ENCODE measurements around the gene KCNH1. TPM values are rescaled to one million over a fixed set of nuclear protein-coding genes. Genes with fewer than 3 reads are reported as not detected.
"Not testable (repeated sequence)": the region's sequence is repeated elsewhere in the genome, so short reads cannot be mapped to it uniquely, and the experiment has no call there.

Gene KCNH1
- total RNA-seq, 1 experiment from 2014 or later: not detected

DNA sequence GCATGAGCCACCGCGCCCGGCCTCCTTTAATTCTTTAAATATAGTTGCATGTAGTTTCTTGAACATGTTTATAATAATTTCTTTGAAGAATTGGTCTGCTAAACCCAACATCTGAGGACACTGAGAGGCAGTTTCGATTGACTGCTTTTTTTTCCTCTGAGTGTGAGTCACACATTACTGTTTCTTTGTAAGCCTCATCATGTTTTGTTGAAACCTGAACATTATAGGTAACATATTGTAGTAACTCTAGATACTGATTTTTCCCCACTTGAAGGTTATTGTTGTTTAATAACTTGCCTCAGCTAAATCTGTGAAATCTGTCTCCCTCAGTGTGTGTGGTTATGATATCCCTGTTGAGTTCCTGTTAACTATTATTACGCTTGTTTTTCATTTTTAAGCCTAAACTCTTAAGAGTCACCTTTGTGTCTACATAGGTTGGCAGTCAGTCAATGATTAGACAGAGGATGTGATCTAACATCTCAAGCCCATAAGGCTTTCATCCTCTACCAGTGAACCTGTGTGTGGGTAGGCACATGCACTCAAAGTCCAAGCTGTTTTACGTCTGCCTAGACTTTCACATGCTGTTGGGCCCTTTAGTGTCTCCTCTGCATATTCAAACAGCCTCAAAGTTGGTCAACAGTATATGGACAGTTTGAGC lies 155.5 kb downstream of the KCNH1 start:
- no peaks in the 10 kb centered on the region for H3K27me3 ChIP-seq (replicated peaks; ENCODE audit: control insufficient read depth, insufficient read depth, low read length)
- H3K27ac Mint-ChIP-seq (ENCODE audit: unreplicated experiment): no peak overlapping the region
- no peak overlapping the region for H3K4me3 ChIP-seq (ENCODE audit: low read depth, low read length)
- no peaks in the 10 kb centered on the region for H3K9me3 Mint-ChIP-seq (ENCODE audit: unreplicated experiment)
- no peaks in the 10 kb centered on the region for H3K4me1 Mint-ChIP-seq (ENCODE audit: low read depth, unreplicated experiment)
- ChIA-PET CTCF (no interaction called here), POLR2A (no interaction called here)
- H3K4me1 ChIP-seq: no peaks in the 10 kb centered on the region
- no peak for DNase-seq
- no peaks in the 10 kb centered on the region for H3K9me3 ChIP-seq
- intact Hi-C loops (cut with micrococcal nuclease; ENCODE audit: unreplicated experiment): no loop called here
- no peak overlapping the region for H3K4me3 Mint-ChIP-seq (ENCODE audit: unreplicated experiment)
- H3K36me3 Mint-ChIP-seq (ENCODE audit: insufficient read depth, unreplicated experiment): no peaks in the 10 kb centered on the region
- TF ChIP-seq CTCF (IDR thresholded peaks at IDR 0.05; ENCODE audit: insufficient read depth in 1 of 2, low read depth in 1 of 2, low read length in 1 of 2, severe bottlenecking in 1 of 2, unreplicated experiment in 1 of 2): no peak
- BruUV-seq (replicated peaks): no TSS peak
- H3K27me3 Mint-ChIP-seq (ENCODE audit: insufficient read depth, unreplicated experiment): peaks cover 2% of the 10 kb centered on the region
- no peaks in the 10 kb centered on the region for H3K36me3 ChIP-seq (ENCODE audit: control insufficient read depth, insufficient read depth, low read length)

- Mint-ChIP-seq H3K4me3 (ENCODE audit: unreplicated experiment) (no peak overlapping the region), H3K4me1 (ENCODE audit: low read depth, unreplicated experiment) (no peaks in the 10 kb centered on the region), H3K27ac (ENCODE audit: unreplicated experiment) (no peak overlapping the region), H3K9me3 (ENCODE audit: unreplicated experiment) (no peaks in the 10 kb centered on the region), H3K36me3 (ENCODE audit: insufficient read depth, unreplicated experiment) (no peaks in the 10 kb centered on the region), H3K27me3 (ENCODE audit: insufficient read depth, unreplicated experiment) (peaks cover 17% of the 10 kb centered on the region)
- no peak for DNase-seq
- intact Hi-C loops (cut with micrococcal nuclease; ENCODE audit: unreplicated experiment): loop anchor here (10.0 kb wide), 1 partner anchor 184 kb away; the partner anchor contains the start of gene KCNH1
- Histone ChIP-seq H3K27me3 (replicated peaks; ENCODE audit: control insufficient read depth, insufficient read depth, low read length) (no peaks in the 10 kb centered on the region), H3K9me3 (no peaks in the 10 kb centered on the region), H3K36me3 (ENCODE audit: control insufficient read depth, insufficient read depth, low read length) (no peaks in the 10 kb centered on the region), H3K4me1 (no peaks in the 10 kb centered on the region), H3K4me3 (ENCODE audit: low read depth, low read length) (no peak overlapping the region)
- CTCF ChIA-PET: no interaction called here
- POLR2A ChIA-PET: no interaction called here
- BruUV-seq (replicated peaks): no TSS peak
- TF ChIP-seq CTCF (IDR thresholded peaks at IDR 0.05; ENCODE audit: insufficient read depth in 1 of 2, low read depth in 1 of 2, low read length in 1 of 2, severe bottlenecking in 1 of 2, unreplicated experiment in 1 of 2): no peak
Measured at GRCh38 chr1:210951279-210951678, 182.7 kb downstream of the KCNH1 start.

GRCh38 chr1:210949940-210950546 lies 183.9 kb downstream of the KCNH1 start:
- intact Hi-C loops (cut with micrococcal nuclease; ENCODE audit: unreplicated experiment): loop anchor here (1.0 to 10.0 kb wide), 2 partner anchors 185 to 366 kb away; partner anchors contain the start of gene KCNH1
- H3K9me3 ChIP-seq; H3K27ac Mint-ChIP-seq (ENCODE audit: unreplicated experiment); H3K9me3 Mint-ChIP-seq (ENCODE audit: unreplicated experiment); H3K4me1 Mint-ChIP-seq (ENCODE audit: low read depth, unreplicated experiment); H3K27me3 ChIP-seq (replicated peaks; ENCODE audit: control insufficient read depth, insufficient read depth, low read length); CTCF ChIA-PET; H3K36me3 ChIP-seq (ENCODE audit: control insufficient read depth, insufficient read depth, low read length); BruUV-seq (replicated peaks); H3K4me1 ChIP-seq; H3K4me3 Mint-ChIP-seq (ENCODE audit: unreplicated experiment); H3K36me3 Mint-ChIP-seq (ENCODE audit: insufficient read depth, unreplicated experiment); H3K4me3 ChIP-seq (ENCODE audit: low read depth, low read length); POLR2A ChIA-PET: not testable (repeated sequence)
- peak; percentile 58 to 91 for TF ChIP-seq CTCF (IDR thresholded peaks at IDR 0.05; ENCODE audit: insufficient read depth in 1 of 2, low read depth in 1 of 2, low read length in 1 of 2, severe bottlenecking in 1 of 2, unreplicated experiment in 1 of 2)
- H3K27me3 Mint-ChIP-seq (ENCODE audit: insufficient read depth, unreplicated experiment): peaks cover 17% of the 10 kb centered on the region
- peak; percentile 54 to 76 for DNase-seq
